IMR-90 (cell line): ENCODE measurements around the gene SNX21. TPM values are rescaled to one million over a fixed set of nuclear protein-coding genes. Genes with fewer than 3 reads are reported as not detected.
A peak's percentile ranks its signal among the peaks of the same experiment; 100 is the strongest.

Source experiments
- ATAC-seq: fragments of 200-7000 bp; cut with Tn5 transposase; 2 replicates; pipeline ENCODE4 v1.9.1; 2020; ENCODE audit warnings: low read depth, mild to moderate bottlenecking, moderate library complexity
- BruUV-seq: library from RNA; stranded (reverse); fragments of 400-500 nt; replicated peaks from 2 replicates; lab custom pipeline; 2021; lab: Mats Ljungman, UMichigan
- CTCF ChIA-PET: fragments of 300-600 bp; formaldehyde crosslinking; extraction: SDS; loops from one replicate; lab custom pipeline; 2021; ENCODE audit warnings: antibody characterized with exemption; lab: Yijun Ruan, JAX
- POLR2A ChIA-PET: fragments of 300-600 bp; sonication (Branson Sonifier 250); formaldehyde crosslinking; loops from one replicate; lab custom pipeline; 2022; ENCODE audit warnings: antibody characterized with exemption; ENCODE audit not compliant: unreplicated experiment; lab: Charles Lee
- DNase-seq: peaks from one replicate; pipeline ENCODE4 v3.0.0; 2013
- H2AFZ ChIP-seq: replicated peaks from 2 replicates; pipeline ENCODE3; 2013; ENCODE audit warnings: low read length, mild to moderate bottlenecking; ENCODE audit not compliant: poor library complexity
- H2AK5ac ChIP-seq: 2 replicates; pipeline ENCODE4 v1.6.1; 2013; ENCODE audit warnings: low read depth, low read length, inconsistent platforms
- H2AK9ac ChIP-seq: replicated peaks from 2 replicates; pipeline ENCODE3; 2013; ENCODE audit warnings: mild to moderate bottlenecking, low read depth, low read length, moderate library complexity; ENCODE audit not compliant: poor library complexity
- H2BK120ac ChIP-seq: 2 replicates; pipeline ENCODE4 v1.6.1; 2013; ENCODE audit warnings: low read depth, low read length, inconsistent platforms
- H2BK15ac ChIP-seq: 3 replicates; pipeline ENCODE4 v1.6.1; 2013; ENCODE audit warnings: low read depth, low read length, inconsistent platforms
- H2BK20ac ChIP-seq: 2 replicates; pipeline ENCODE4 v1.6.1; 2013; ENCODE audit warnings: low read depth, mild to moderate bottlenecking, inconsistent platforms, low read length, moderate library complexity
- H2BK5ac ChIP-seq: 2 replicates; pipeline ENCODE4 v1.6.1; 2013; ENCODE audit warnings: mild to moderate bottlenecking, low read depth, low read length, inconsistent platforms; ENCODE audit not compliant: poor library complexity, severe bottlenecking
- H3K14ac ChIP-seq: replicated peaks from 2 replicates; pipeline ENCODE4 v1.6.1; 2013; ENCODE audit warnings: low read depth, low read length, inconsistent platforms
- H3K18ac ChIP-seq: 2 replicates; pipeline ENCODE4 v1.6.1; 2013; ENCODE audit warnings: low read depth, low read length, control low read depth
- H3K23ac ChIP-seq: 2 replicates; pipeline ENCODE4 v1.6.1; 2013; ENCODE audit warnings: low read depth, low read length, inconsistent platforms
- H3K27ac ChIP-seq: 2 replicates; pipeline ENCODE4 v1.5.1; 2013; ENCODE audit warnings: mild to moderate bottlenecking, control low read depth, low read length; ENCODE audit not compliant: insufficient read depth
- H3K27me3 ChIP-seq: 2 replicates; pipeline ENCODE4 v1.6.1; 2013; ENCODE audit warnings: low read length; ENCODE audit not compliant: control insufficient read depth, insufficient read depth
- H3K36me3 ChIP-seq: 2 replicates; pipeline ENCODE4 v1.6.1; 2013; ENCODE audit warnings: low read length, mixed read lengths; ENCODE audit not compliant: control insufficient read depth, insufficient read depth
- H3K4ac ChIP-seq: 2 replicates; pipeline ENCODE4 v1.6.1; 2013; ENCODE audit warnings: low read depth, low read length, inconsistent platforms
- H3K4me1 ChIP-seq: 2 replicates; pipeline ENCODE4 v1.6.1; 2013; ENCODE audit warnings: low read length, mixed read lengths; ENCODE audit not compliant: control insufficient read depth, insufficient read depth
- H3K4me2 ChIP-seq: 2 replicates; pipeline ENCODE4 v1.6.1; 2013; ENCODE audit warnings: low read depth, mild to moderate bottlenecking, control low read depth, low read length, moderate library complexity
- H3K4me3 ChIP-seq: 2 replicates; pipeline ENCODE4 v1.5.1; 2013; ENCODE audit warnings: low read depth, mild to moderate bottlenecking, control low read depth, low read length, moderate library complexity; ENCODE audit not compliant: insufficient read depth
- H3K56ac ChIP-seq: 2 replicates; pipeline ENCODE4 v1.6.1; 2013; ENCODE audit warnings: low read length, inconsistent platforms; ENCODE audit not compliant: insufficient read depth; ENCODE audit errors: extremely low read depth
- H3K79me1 ChIP-seq, 2 experiments: 2 replicates each; pipeline ENCODE4 v1.6.1; 2013; ENCODE audit warnings: low read length in 2 of 2, inconsistent platforms in 1 of 2, low read depth in 1 of 2
- H3K9ac ChIP-seq: 2 replicates; pipeline ENCODE4 v1.6.1; 2013; ENCODE audit warnings: low read depth, low read length, control low read depth
- H3K9me1 ChIP-seq: 2 replicates; pipeline ENCODE4 v1.6.1; 2013; ENCODE audit warnings: low read length, inconsistent platforms; ENCODE audit not compliant: insufficient read depth
- H3K9me3 ChIP-seq: 2 replicates; pipeline ENCODE4 v1.6.1; 2013; ENCODE audit warnings: low read length; ENCODE audit not compliant: control insufficient read depth, insufficient read depth
- H4K20me1 ChIP-seq: 2 replicates; pipeline ENCODE4 v1.6.1; 2013; ENCODE audit warnings: low read length, inconsistent platforms; ENCODE audit not compliant: insufficient read depth
- H4K5ac ChIP-seq: 2 replicates; pipeline ENCODE4 v1.6.1; 2013; ENCODE audit warnings: mild to moderate bottlenecking, low read depth, low read length, control low read depth
- H4K8ac ChIP-seq, 2 experiments: 2 replicates each; pipeline ENCODE4 v1.6.1; 2013; ENCODE audit warnings: low read depth in 2 of 2, low read length in 2 of 2, control low read depth in 1 of 2, inconsistent platforms in 1 of 2
- H4K91ac ChIP-seq: 2 replicates; pipeline ENCODE4 v1.6.1; 2013; ENCODE audit warnings: low read depth, low read length, inconsistent platforms; ENCODE audit not compliant: insufficient read depth
- BHLHE40 ChIP-seq: fragments of 150-350 bp; IDR thresholded peaks from 2 replicates; pipeline ENCODE4 v1.6.1; 2016; ENCODE audit warnings: mild to moderate bottlenecking, low read depth, low read length
- CEBPB ChIP-seq: IDR thresholded peaks from 2 replicates; pipeline ENCODE4 v1.6.1; 2012; ENCODE audit warnings: low read depth, low read length, improper control_type of control experiment
- CTCF ChIP-seq: conservative IDR thresholded peaks from 2 replicates; pipeline ENCODE4 v1.5.1; 2012; ENCODE audit warnings: mild to moderate bottlenecking, low read depth, low read length, improper control_type of control experiment
- FOS ChIP-seq: fragments of 150-350 bp; IDR thresholded peaks from 2 replicates; pipeline ENCODE4 v1.6.1; 2016; ENCODE audit warnings: low read depth, low read length
- MAFK ChIP-seq: IDR thresholded peaks from 2 replicates; pipeline ENCODE4 v1.6.1; 2012; ENCODE audit warnings: low read depth, low read length, improper control_type of control experiment
- RAD21 ChIP-seq: IDR thresholded peaks from 2 replicates; pipeline ENCODE4 v1.6.1; 2012; ENCODE audit warnings: low read length, improper control_type of control experiment
- RCOR1 ChIP-seq: IDR thresholded peaks from 2 replicates; pipeline ENCODE4 v1.6.1; 2012; ENCODE audit warnings: mild to moderate bottlenecking, low read length, improper control_type of control experiment; ENCODE audit not compliant: insufficient replicate concordance
- WGBS, 2 experiments: methylation state at CpG; one replicate each; pipeline versions ENCODE4 v1.1.5 to v1.1.7; 2013; ENCODE audit warnings: missing lambda C conversion rate in 2 of 2; ENCODE audit not compliant: insufficient read length in 1 of 2; ENCODE audit errors: extremely low coverage in 2 of 2; 5-methylcytosine and 5-hydroxymethylcytosine counted together
- dilution Hi-C: fragments of 300-500 bp; cut with HindIII; formaldehyde crosslinking; loops from one replicate; pipeline ENCODE4 v1.14.3; 2018; ENCODE audit warnings: low sequenced_read_pairs; ENCODE audit not compliant: unreplicated experiment
- in situ Hi-C: fragments of 300-500 bp; cut with MboI; formaldehyde crosslinking; loops from 3 replicates; pipeline ENCODE4 v1.14.3; 2019; ENCODE audit warnings: low sequenced_read_pairs, inconsistent platforms, mixed read lengths
- intact Hi-C: fragments of 100-400 bp; cut with micrococcal nuclease; formaldehyde crosslinking; loops from 2 replicates; pipeline ENCODE4 v1.10.0; 2022
- polyA plus RNA-seq, 3 experiments: library from polyadenylated mRNA; depleted of rRNA; stranded (reverse); fragments of >200 nt; gene quantifications; 2 replicates each; pipeline ENCODE4 v1.2.3, GENCODE V29; 2012; ENCODE audit warnings: low replicate concordance in 1 of 3
- total RNA-seq: library from RNA; depleted of rRNA; stranded (reverse); fragments of >200 nt; gene quantifications from 2 replicates; pipeline ENCODE4 v1.2.3, GENCODE V29; 2012

The SNX21 gene
- total and polyA plus RNA-seq, 2 of the 4 experiments (the other 2 are of a cell fraction): 11.1 to 17.9 TPM

- Histone ChIP-seq H2AK9ac (peak overlapping the region; percentile 65), H3K79me1 (peaks cover 15 to 19% of the 10 kb centered on the region in 2 experiments), H2BK20ac (no peak overlapping the region), H4K8ac (peak overlapping the region; percentile 86 to 92; a peak in 3 of 4 replicates), H3K4me1 (peaks cover 6% of the 10 kb centered on the region), H3K4me2 (peak overlapping the region; percentile 98), H3K18ac (peak overlapping the region; percentile 2; the same call in 1 of the 2 replicates), H4K5ac (peak overlapping the region; percentile 43), H3K14ac (peak overlapping the region; percentile 91; the same call in 1 of the 2 replicates), H3K4me3 (peak overlapping the region; percentile 71), H3K27ac (peak overlapping the region; percentile 82), H3K27me3 (no peaks in the 10 kb centered on the region; the same call in 1 of the 2 replicates), H3K4ac (peak overlapping the region; percentile 62), H4K91ac (peak overlapping the region; percentile 34; the same call in 1 of the 2 replicates), H4K20me1 (no peaks in the 10 kb centered on the region), H2BK15ac (peak overlapping the region; percentile 12; the same call in 1 of the 3 replicates), H3K36me3 (peaks cover 24% of the 10 kb centered on the region), H3K9me3 (no peaks in the 10 kb centered on the region), H3K9ac (peak overlapping the region; percentile 97), H3K9me1 (peaks cover 5% of the 10 kb centered on the region; the same call in 1 of the 2 replicates), H2AFZ (peak overlapping the region; percentile 96), H2BK120ac (peak overlapping the region; percentile 4; the same call in 1 of the 2 replicates), H3K23ac (peak overlapping the region; percentile 67), H3K56ac (peak overlapping the region; percentile 72; the same call in 1 of the 2 replicates), H2BK5ac (peak overlapping the region; percentile 84), H2AK5ac (peak overlapping the region; percentile 66)
- POLR2A ChIA-PET: no interaction called here
- in situ Hi-C loops (loop anchor here (25.0 kb wide), 3 partner anchors 755 to 1855 kb away; partner anchors contain the start of gene TTPAL), dilution Hi-C loops (no loop called here), intact Hi-C loops (no loop called here)
- DNase-seq (no peak), ATAC-seq (no peak)
- WGBS, 2 experiments: 73% methylated on average over 3 of the region's 19 CpGs; no CpG with 5 or more reads in 1 of the 2 experiments
- CTCF ChIA-PET: no interaction called here
- TF ChIP-seq RAD21: no peak
- TF ChIP-seq CTCF: no peak
- no peak for TF ChIP-seq FOS
- no peak for TF ChIP-seq BHLHE40
- TF ChIP-seq MAFK: no peak
- TF ChIP-seq RCOR1: no peak
- TF ChIP-seq CEBPB: no peak
- no TSS peak for BruUV-seq
Observed at GRCh38 chr20:45792317-45793118, 41.1 kb upstream of the SNX21 start.
